ENCODE measurements around the gene C1orf50.

The C1orf50 gene

GRCh38 chr1:42765269-42765668 is 1.8 kb upstream of the C1orf50 start:
- DNase-seq = no peak

- peak; percentile 62 for DNase-seq
Measured at GRCh38 chr1:42765832-42766740, 963 bp upstream of the C1orf50 start.

GRCh38 chr1:42767510-42768000 is 506 bp downstream of the C1orf50 start:
- peak; percentile 80 for DNase-seq

- no peak for DNase-seq
Measured at GRCh38 chr1:42768172-42768571, 1.1 kb downstream of the C1orf50 start.

GRCh38 chr1:42769811-42770210 is 2.8 kb downstream of the C1orf50 start:
- no peak for DNase-seq

- DNase-seq = no peak
Measured at GRCh38 chr1:42773420-42773819, 6.4 kb downstream of the C1orf50 start.

GRCh38 chr1:42774928-42775526 is 8.0 kb downstream of the C1orf50 start:
- no peak for DNase-seq

- DNase-seq = no peak
Measured at GRCh38 chr1:42776502-42776901, 9.5 kb downstream of the C1orf50 start.

GRCh38 chr1:42777852-42778251 is 10.8 kb downstream of the C1orf50 start:
- DNase-seq = no peak

GRCh38 chr1:42779725-42780124 is 12.7 kb downstream of the C1orf50 start:
- no peak for DNase-seq

- DNase-seq = no peak
Measured at GRCh38 chr1:42780176-42780575, 13.1 kb downstream of the C1orf50 start.

- no peak for DNase-seq
Measured at GRCh38 chr1:42783092-42783491, 16.0 kb downstream of the C1orf50 start.

GRCh38 chr1:42784547-42784945 is 17.5 kb downstream of the C1orf50 start:
- no peak for DNase-seq

- DNase-seq = no peak
Measured at GRCh38 chr1:42784946-42785693, 18.1 kb downstream of the C1orf50 start, which contains the start of gene TMEM269. TSS of gene TMEM269 (plus strand) at chr1:42784991. CDS start at chr1:42789894, 4,903 bp downstream.

- DNase-seq = no peak
Measured at GRCh38 chr1:42786097-42786496, 19.0 kb downstream of the C1orf50 start.

- DNase-seq = no peak
Measured at GRCh38 chr1:42788021-42788420, 21.0 kb downstream of the C1orf50 start.

GRCh38 chr1:42793824-42794223 is 26.8 kb downstream of the C1orf50 start:
- DNase-seq = no peak

GRCh38 chr1:42797414-42797813 is 30.4 kb downstream of the C1orf50 start:
- no peak for DNase-seq

- DNase-seq = no peak
Measured at GRCh38 chr1:42797979-42798378, 30.9 kb downstream of the C1orf50 start.

- no peak for DNase-seq
Measured at GRCh38 chr1:42801832-42802473, 34.9 kb downstream of the C1orf50 start.

- no peak for DNase-seq
Measured at GRCh38 chr1:42806171-42806570, 39.1 kb downstream of the C1orf50 start.

GRCh38 chr1:42806593-42806992 is 39.5 kb downstream of the C1orf50 start:
- DNase-seq = no peak

All from NCI-H1092 (cell line).